Naive thymus-derived CD4-positive, alpha-beta T cell (primary cell): ENCODE data around the gene GABRE. TPM values are rescaled to one million over a fixed set of nuclear protein-coding genes. Genes with fewer than 3 reads are reported as not detected.
"Not testable (repeated sequence)": the region's sequence is repeated elsewhere in the genome, so short reads cannot be mapped to it uniquely, and the experiment has no call there.

ENCODE experiments used
- ATAC-seq: fragments of 150-1000 bp; cut with Tn5 transposase; 2 replicates; pipeline ENCODE4 v1.10.0; 2021; ENCODE audit warnings: mild to moderate bottlenecking, moderate library complexity
- CTCF ChIA-PET: fragments of 350-600 bp; sonication (Branson Sonifier 250); formaldehyde crosslinking; loops from one replicate; lab custom pipeline; 2021; ENCODE audit warnings: antibody characterized with exemption; lab: Charles Lee
- POLR2A ChIA-PET: fragments of 350-600 bp; sonication (Branson Sonifier 250); formaldehyde crosslinking; loops from one replicate; lab custom pipeline; 2021; ENCODE audit warnings: antibody characterized with exemption, inconsistent platforms; lab: Charles Lee
- DNase-seq, 9 donors: peaks; one replicate each; pipeline versions ENCODE4 v3.0.0 to v3.0.0-alpha.2; 2020 to 2022; ENCODE audit warnings: mixed read lengths in 1 of 9
- H3K27ac ChIP-seq: one replicate; pipeline ENCODE4 v1.7.0; 2013; ENCODE audit warnings: mild to moderate bottlenecking, low read depth, low read length, moderate library complexity
- H3K27me3 ChIP-seq, 2 donors: one replicate each; pipeline ENCODE4 v1.7.0; 2013; ENCODE audit warnings: low read length in 2 of 2, mild to moderate bottlenecking in 2 of 2, moderate library complexity in 2 of 2; ENCODE audit not compliant: control insufficient read depth in 2 of 2, insufficient read depth in 2 of 2
- H3K36me3 ChIP-seq, 3 experiments: 1 replicate in 2 of 3; 2 replicates in 1 of 3; pipeline ENCODE4 v1.7.0; 2013; ENCODE audit warnings: low read length in 3 of 3, mild to moderate bottlenecking in 3 of 3, moderate library complexity in 1 of 3; ENCODE audit not compliant: insufficient read depth in 3 of 3, control insufficient read depth in 2 of 3
- H3K4me1 ChIP-seq, 2 donors: one replicate each; pipeline ENCODE4 v1.7.0; 2013; ENCODE audit warnings: low read length in 2 of 2, mild to moderate bottlenecking in 2 of 2, moderate library complexity in 1 of 2; ENCODE audit not compliant: control insufficient read depth in 2 of 2, insufficient read depth in 2 of 2
- H3K4me3 ChIP-seq: 2 replicates; pipeline ENCODE4 v1.7.0; 2013; ENCODE audit warnings: mild to moderate bottlenecking, low read length
- H3K9me3 ChIP-seq, 3 experiments: 1 replicate in 2 of 3; 2 replicates in 1 of 3; pipeline ENCODE4 v1.7.0; 2013; ENCODE audit warnings: low read length in 3 of 3; ENCODE audit not compliant: control insufficient read depth in 2 of 3
- H3K27ac Mint-ChIP-seq, 9 donors: one replicate each; pipeline ENCODE4 v1.8.0; 2020 to 2022; ENCODE audit warnings: mixed read lengths in 9 of 9, mild to moderate bottlenecking in 8 of 9, moderate library complexity in 5 of 9, inconsistent platforms in 2 of 9
- H3K27me3 Mint-ChIP-seq, 5 donors: one replicate each; pipeline ENCODE4 v1.8.0; 2021 to 2022; ENCODE audit warnings: mixed read lengths in 5 of 5, mild to moderate bottlenecking in 1 of 5
- H3K36me3 Mint-ChIP-seq, 5 donors: one replicate each; pipeline ENCODE4 v1.8.0; 2020 to 2022; ENCODE audit warnings: mixed read lengths in 5 of 5, mild to moderate bottlenecking in 3 of 5, inconsistent platforms in 1 of 5
- H3K4me1 Mint-ChIP-seq, 7 donors: one replicate each; pipeline ENCODE4 v1.8.0; 2020 to 2022; ENCODE audit warnings: mixed read lengths in 7 of 7, mild to moderate bottlenecking in 3 of 7, inconsistent platforms in 1 of 7
- H3K4me3 Mint-ChIP-seq, 10 donors: one replicate each; pipeline ENCODE4 v1.8.0; 2020 to 2022; ENCODE audit warnings: mild to moderate bottlenecking in 10 of 10, mixed read lengths in 10 of 10, moderate library complexity in 6 of 10, inconsistent platforms in 2 of 10
- H3K9me3 Mint-ChIP-seq, 11 donors: one replicate each; pipeline ENCODE4 v1.8.0; 2020 to 2022; ENCODE audit warnings: mixed read lengths in 11 of 11, mild to moderate bottlenecking in 4 of 11, inconsistent platforms in 1 of 11, moderate library complexity in 1 of 11
- intact Hi-C, 2 donors: fragments of 100-400 bp; cut with micrococcal nuclease; formaldehyde crosslinking; loops; one replicate each; pipeline ENCODE4 v1.15.1; 2023
- polyA plus RNA-seq, 2 donors: library from polyadenylated mRNA; unstranded; fragments of 300-500 nt; fragmentation: Illumina TruSeq; gene quantifications; one replicate each; pipeline ENCODE4 v1.2.3, GENCODE V29; 2021
- total RNA-seq, 6 experiments: library from RNA in 5 of 6; stranded (reverse) in 5 of 6; gene quantifications; 1 replicate in 5 of 6; 2 replicates in 1 of 6; pipeline ENCODE4 v1.2.3 and lab custom pipeline; 2021 to 2026

The GABRE gene
- total and polyA plus RNA-seq, 7 experiments from 2014 or later, result not detected

GRCh38 chrX:151920530-151920929 lies 53.9 kb downstream of the GABRE start:
- ChIA-PET CTCF (no interaction called here), POLR2A (no interaction called here)
- H3K27me3 Mint-ChIP-seq, result no peaks in the 10 kb centered on the region
- H3K4me1 ChIP-seq, result no peaks in the 10 kb centered on the region
- no peaks in the 10 kb centered on the region for H3K4me1 Mint-ChIP-seq
- no peak overlapping the region for H3K27ac ChIP-seq
- H3K9me3 ChIP-seq, result no peaks in the 10 kb centered on the region
- H3K36me3 ChIP-seq, result no peaks in the 10 kb centered on the region
- no peaks in the 10 kb centered on the region for H3K36me3 Mint-ChIP-seq
- intact Hi-C loops, result no loop called here
- no peak overlapping the region for H3K4me3 Mint-ChIP-seq
- no peaks in the 10 kb centered on the region for H3K27me3 ChIP-seq
- no peak overlapping the region for H3K4me3 ChIP-seq
- no peaks in the 10 kb centered on the region for H3K9me3 Mint-ChIP-seq
- H3K27ac Mint-ChIP-seq, result no peak overlapping the region
- ATAC-seq (no peak), DNase-seq (no peak)

DNA sequence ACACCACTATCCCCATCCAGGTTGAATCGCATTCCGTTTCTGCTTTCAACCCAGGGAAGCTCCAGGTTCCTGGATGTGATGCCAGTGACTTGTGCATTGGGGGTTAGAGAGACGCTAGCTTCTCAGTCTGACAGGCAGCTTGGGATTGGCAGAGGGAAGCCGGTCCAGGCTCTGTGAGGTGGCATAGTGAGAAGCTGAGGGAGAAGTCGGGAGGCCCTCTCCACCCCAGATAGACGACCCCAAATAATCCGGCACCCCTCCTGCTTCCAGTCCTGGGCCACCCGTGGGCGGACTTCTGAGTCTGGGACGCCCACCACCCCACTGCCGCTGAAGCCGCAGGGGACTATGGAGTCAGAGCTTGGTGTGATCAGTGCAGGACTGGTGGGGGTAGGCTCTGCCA lies 54.4 kb downstream of the GABRE start:
- no peaks in the 10 kb centered on the region for H3K27me3 Mint-ChIP-seq

DNA sequence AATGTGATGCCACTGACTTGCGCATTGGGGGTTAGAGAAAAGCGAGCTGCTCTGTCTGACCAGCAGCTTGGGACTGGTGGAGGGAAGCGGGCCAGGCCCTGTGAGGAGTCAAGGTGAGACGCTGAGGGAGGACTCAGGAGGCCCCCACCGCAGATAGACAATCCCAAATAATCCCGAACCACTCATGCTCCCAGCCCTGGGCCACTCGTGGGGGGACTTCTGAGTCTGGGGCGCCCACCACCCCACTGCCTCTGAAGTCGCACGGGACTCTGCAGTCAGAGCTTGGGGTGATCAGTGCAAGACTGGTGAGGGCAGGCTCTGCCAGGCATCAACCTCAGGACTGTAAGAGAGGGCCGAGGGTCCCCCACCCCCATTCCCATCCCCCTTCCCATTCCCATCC lies 54.9 kb downstream of the GABRE start:
- no peaks in the 10 kb centered on the region for H3K4me1 Mint-ChIP-seq
- no peaks in the 10 kb centered on the region for H3K36me3 ChIP-seq
- no peaks in the 10 kb centered on the region for H3K27me3 Mint-ChIP-seq
- no peaks in the 10 kb centered on the region for H3K9me3 Mint-ChIP-seq
- H3K4me3 ChIP-seq, result no peak overlapping the region
- no peak overlapping the region for H3K27ac ChIP-seq
- no peak overlapping the region for H3K27ac Mint-ChIP-seq
- no peaks in the 10 kb centered on the region for H3K9me3 ChIP-seq
- ATAC-seq, result no peak
- ChIA-PET CTCF (no interaction called here), POLR2A (no interaction called here)
- intact Hi-C loops, result no loop called here
- no peak overlapping the region for H3K4me3 Mint-ChIP-seq
- no peaks in the 10 kb centered on the region for H3K27me3 ChIP-seq
- H3K4me1 ChIP-seq, result no peaks in the 10 kb centered on the region
- DNase-seq, result no peak
- H3K36me3 Mint-ChIP-seq, result no peaks in the 10 kb centered on the region

More for the DNA sequence above, 54.4 kb downstream of the GABRE start:
- Histone ChIP-seq H3K27ac (no peak overlapping the region), H3K4me3 (no peak overlapping the region), H3K9me3 (no peaks in the 10 kb centered on the region), H3K27me3 (no peaks in the 10 kb centered on the region), H3K36me3 (no peaks in the 10 kb centered on the region), H3K4me1 (no peaks in the 10 kb centered on the region)
- DNase-seq, result no peak
- H3K4me1 Mint-ChIP-seq, result no peaks in the 10 kb centered on the region
- CTCF ChIA-PET, result no interaction called here
- H3K36me3 Mint-ChIP-seq, result no peaks in the 10 kb centered on the region
- intact Hi-C loops, result no loop called here
- POLR2A ChIA-PET, result no interaction called here
- no peak overlapping the region for H3K27ac Mint-ChIP-seq
- H3K9me3 Mint-ChIP-seq, result no peaks in the 10 kb centered on the region
- H3K4me3 Mint-ChIP-seq, result no peak overlapping the region
- ATAC-seq, result no peak

- H3K27ac ChIP-seq, POLR2A ChIA-PET, ATAC-seq, H3K4me1 Mint-ChIP-seq, H3K27me3 ChIP-seq, H3K4me1 ChIP-seq, DNase-seq, H3K9me3 ChIP-seq, H3K36me3 ChIP-seq, H3K27me3 Mint-ChIP-seq, H3K4me3 Mint-ChIP-seq, H3K4me3 ChIP-seq, CTCF ChIA-PET, intact Hi-C loops, H3K27ac Mint-ChIP-seq, H3K36me3 Mint-ChIP-seq, H3K9me3 Mint-ChIP-seq: not testable (repeated sequence)
Observed at GRCh38 chrX:151918736-151919135, 55.7 kb downstream of the GABRE start.

GRCh38 chrX:151912780-151913179 lies 61.7 kb downstream of the GABRE start, which contains the start of gene MAGEA4:
Gene MAGEA4 (plus strand): TSS chrX:151912889. CDS start chrX:151923665, 10,776 bp downstream.
- no peaks in the 10 kb centered on the region for H3K4me1 Mint-ChIP-seq
- no peak for ATAC-seq
- Histone ChIP-seq H3K9me3 (no peaks in the 10 kb centered on the region), H3K27ac (no peak within 1 kb of the TSS), H3K27me3 (no peaks in the 10 kb centered on the region), H3K4me3 (no peak within 1 kb of the TSS), H3K36me3 (no peaks in the 10 kb centered on the region), H3K4me1 (no peaks in the 10 kb centered on the region)
- ChIA-PET CTCF (no interaction called here), POLR2A (no interaction called here)
- intact Hi-C loops, result no loop called here
- no peak for DNase-seq
- no peaks in the 10 kb centered on the region for H3K27me3 Mint-ChIP-seq
- H3K4me3 Mint-ChIP-seq, result no peak within 1 kb of the TSS
- no peak within 1 kb of the TSS for H3K27ac Mint-ChIP-seq
- H3K36me3 Mint-ChIP-seq, result no peaks in the 10 kb centered on the region
- H3K9me3 Mint-ChIP-seq, result no peaks in the 10 kb centered on the region

GRCh38 chrX:151912221-151912620 lies 62.3 kb downstream of the GABRE start:
- DNase-seq (no peak), ATAC-seq (no peak)
- Mint-ChIP-seq H3K4me3 (no peak overlapping the region), H3K36me3 (no peaks in the 10 kb centered on the region), H3K27me3 (no peaks in the 10 kb centered on the region), H3K9me3 (no peaks in the 10 kb centered on the region), H3K27ac (no peak overlapping the region), H3K4me1 (no peaks in the 10 kb centered on the region)
- no peaks in the 10 kb centered on the region for H3K9me3 ChIP-seq
- intact Hi-C loops, result no loop called here
- CTCF ChIA-PET, result no interaction called here
- no peak overlapping the region for H3K27ac ChIP-seq
- no peak overlapping the region for H3K4me3 ChIP-seq
- POLR2A ChIA-PET, result no interaction called here
- no peaks in the 10 kb centered on the region for H3K4me1 ChIP-seq
- H3K36me3 ChIP-seq, result no peaks in the 10 kb centered on the region
- no peaks in the 10 kb centered on the region for H3K27me3 ChIP-seq

- H3K36me3 Mint-ChIP-seq, result no peaks in the 10 kb centered on the region
- ChIA-PET CTCF (no interaction called here), POLR2A (no interaction called here)
- Histone ChIP-seq H3K27ac (no peak overlapping the region), H3K4me1 (no peaks in the 10 kb centered on the region), H3K36me3 (no peaks in the 10 kb centered on the region), H3K4me3 (no peak overlapping the region), H3K9me3 (no peaks in the 10 kb centered on the region), H3K27me3 (no peaks in the 10 kb centered on the region)
- ATAC-seq (no peak), DNase-seq (no peak)
- no peak overlapping the region for H3K27ac Mint-ChIP-seq
- intact Hi-C loops, result no loop called here
- H3K4me1 Mint-ChIP-seq, result no peaks in the 10 kb centered on the region
- no peak overlapping the region for H3K4me3 Mint-ChIP-seq
- H3K9me3 Mint-ChIP-seq, result no peaks in the 10 kb centered on the region
- peaks cover 0 to 5% (median 0%) of the 10 kb centered on the region in 5 donors for H3K27me3 Mint-ChIP-seq
Observed at GRCh38 chrX:151904989-151905388, 69.5 kb downstream of the GABRE start.
